Endothelial cell of umbilical vein (primary cell): ENCODE measurements around the gene LRRC37B.
"Not testable (repeated sequence)": the region's sequence is repeated elsewhere in the genome, so short reads cannot be mapped to it uniquely, and the experiment has no call there.

Source experiments
- CTCF ChIP-seq, 2 donors: IDR thresholded peaks; 1 replicate in 1 of 2; 2 replicates in 1 of 2; pipeline ENCODE4 v1.5.1; 2011; ENCODE audit warnings: low read length in 2 of 2, mild to moderate bottlenecking in 2 of 2, moderate library complexity in 2 of 2, control low read depth in 1 of 2, inconsistent platforms in 1 of 2, low read depth in 1 of 2; ENCODE audit not compliant: insufficient read depth in 1 of 2; ENCODE audit errors: extremely low read depth in 1 of 2
- EZH2 ChIP-seq: IDR thresholded peaks from 2 replicates; pipeline ENCODE4 v1.6.1; 2012; ENCODE audit warnings: borderline replicate concordance, low read depth, mild to moderate bottlenecking, moderate library complexity, low read length, inconsistent platforms; ENCODE audit not compliant: severe bottlenecking
- GATA2 ChIP-seq: IDR thresholded peaks from 2 replicates; pipeline ENCODE4 v1.7.0; 2011; ENCODE audit warnings: low read depth, mild to moderate bottlenecking, moderate library complexity, mixed read lengths, low read length; ENCODE audit not compliant: insufficient read length, insufficient read depth
- MAX ChIP-seq: IDR thresholded peaks from 2 replicates; pipeline ENCODE4 v1.6.1; 2011; ENCODE audit not compliant: insufficient read depth, insufficient read length
- MYC ChIP-seq: IDR thresholded peaks from one replicate; pipeline ENCODE4 v1.6.1; 2011; ENCODE audit warnings: mild to moderate bottlenecking, low read depth, low read length
- POLR2A ChIP-seq: IDR thresholded peaks from 2 replicates; pipeline ENCODE4 v1.6.1; 2012; ENCODE audit warnings: low read depth, mild to moderate bottlenecking, control low read depth, low read length
- POLR2AphosphoS5 ChIP-seq: IDR thresholded peaks from 2 replicates; pipeline ENCODE4 v1.6.1; 2012; ENCODE audit warnings: low read depth, mild to moderate bottlenecking, control low read depth, low read length, moderate library complexity; ENCODE audit not compliant: insufficient read depth

DNA sequence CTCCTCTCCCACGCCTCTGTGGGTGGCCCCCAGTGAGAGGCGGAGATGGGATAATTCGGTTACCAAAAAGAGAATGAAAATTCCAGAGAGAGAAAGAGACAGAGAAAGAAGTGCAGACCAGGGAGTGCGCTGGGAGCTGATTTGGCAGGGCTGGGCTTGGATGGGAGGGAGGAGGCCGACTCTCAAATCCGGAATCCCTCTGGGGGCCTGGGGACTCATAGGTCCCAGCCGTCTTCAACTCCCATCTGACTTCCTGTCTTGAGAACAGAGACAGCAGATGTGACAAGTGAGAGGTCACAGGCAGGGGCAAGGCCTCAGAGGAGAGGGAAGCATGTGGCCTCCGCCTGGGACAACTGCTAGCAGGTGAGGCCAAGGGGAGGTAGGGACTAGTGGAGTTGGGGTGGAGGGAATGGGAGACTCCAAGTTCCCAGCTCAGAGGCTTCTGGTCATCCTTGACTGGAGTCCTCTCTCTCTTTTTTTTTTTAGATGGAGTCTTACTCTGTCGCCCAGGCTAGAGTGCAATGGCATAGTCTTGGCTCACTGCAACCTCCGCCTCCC is 59.0 kb downstream of the LRRC37B start:
- not testable (repeated sequence) for TF ChIP-seq CTCF (IDR thresholded peaks at IDR 0.05; ENCODE audit: extremely low read depth in 1 of 2, insufficient read depth in 1 of 2, low read depth in 1 of 2, low read length in 2 of 2); POLR2A; POLR2AphosphoS5; MAX; EZH2; MYC; GATA2
